Measurements from ENCODE around the gene PPP1R12A. TPM values are rescaled to one million over a fixed set of nuclear protein-coding genes. Genes with fewer than 3 reads are reported as not detected.

The PPP1R12A gene
- total RNA-seq, 1 experiment from 2014 or later: 52.0 TPM

DNA sequence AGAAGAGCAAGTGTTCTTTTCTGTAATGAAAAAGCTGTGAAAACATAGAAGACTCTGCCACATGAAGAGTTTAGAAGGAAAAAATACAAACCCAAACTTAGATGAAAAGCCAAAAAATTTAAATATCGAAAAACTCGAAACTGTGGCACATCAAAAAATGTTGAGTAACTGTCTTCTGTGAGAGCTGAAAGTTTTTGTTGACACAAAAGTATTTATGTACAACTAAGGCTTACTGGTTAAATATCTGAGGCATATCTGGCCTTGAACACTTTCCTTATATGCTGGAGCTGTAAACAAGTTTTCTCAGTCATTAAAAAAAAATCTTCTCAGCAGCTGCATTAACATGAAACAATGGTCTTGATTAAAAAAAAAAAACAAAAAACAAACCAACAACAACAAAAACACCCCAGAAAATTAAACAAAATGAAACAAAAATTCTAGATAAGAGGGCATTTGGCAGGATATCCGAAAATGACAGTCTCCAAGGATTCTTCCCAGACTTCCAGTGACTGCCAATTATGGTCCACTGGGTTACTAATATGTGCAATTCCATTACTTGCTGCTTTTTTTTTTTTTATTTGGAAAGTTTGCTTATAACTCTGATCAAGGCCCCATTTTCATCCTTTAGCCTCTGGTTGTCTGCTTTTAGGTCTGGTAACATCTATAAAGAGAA is 159.4 kb downstream of the PPP1R12A start:
- no peaks in the 10 kb centered on the region for H3K9me2 ChIP-seq (ENCODE audit: insufficient read depth)
- no peaks in the 10 kb centered on the region for H3K79me2 ChIP-seq (ENCODE audit: insufficient read depth, low read length)
- no peak overlapping the region for H3K9ac ChIP-seq (ENCODE audit: low read length)
- intact Hi-C loops (cut with micrococcal nuclease): no loop called here
- 0 out of 2 replicates have a peak, but pooled peaks cover 5% of the 10 kb centered on the region for H4K20me1 ChIP-seq (ENCODE audit: insufficient read depth)
- H3K4me2 ChIP-seq (ENCODE audit: low read length): no peak overlapping the region
- POLR2A ChIA-PET: no interaction called here
- no peak overlapping the region for H3K27ac ChIP-seq (ENCODE audit: low read depth, low read length)
- H2AFZ ChIP-seq (ENCODE audit: low read depth, low read length, poor library complexity, severe bottlenecking): no peak overlapping the region
- ATAC-seq: no peak
- RAD21 ChIA-PET (ENCODE audit: low non-redundant PET in 1 of 2, low total read pairs in 2 of 2, uncharacterized antibody in 2 of 2, unreplicated experiment in 2 of 2): interaction anchor here in 1 of 2 experiments (0.7 kb wide), 1 partner anchor 12 kb away, joined by 3 read pairs; no protein-coding TSS in a partner anchor
- no TSS peak for BruUV-seq (replicated peaks)
- CTCF ChIA-PET: no interaction called here
- no peaks in the 10 kb centered on the region for H3K9me3 ChIP-seq (ENCODE audit: control insufficient read depth in 1 of 2, insufficient read depth in 1 of 2, low read depth in 1 of 2, low read length in 2 of 2)
- H3K4me1 ChIP-seq (ENCODE audit: control insufficient read depth in 1 of 2, insufficient read depth in 2 of 2, low read length in 2 of 2): peaks cover 4 to 8% of the 10 kb centered on the region in 2 experiments; a peak in 2 of 4 replicates
- no peaks in the 10 kb centered on the region for H3K27me3 ChIP-seq (ENCODE audit: insufficient read depth, low read length)
- H3K4me3 ChIP-seq (replicated peaks in 1 of 2; ENCODE audit: low read depth in 1 of 2, low read length in 2 of 2): no peak overlapping the region
- no peak for DNase-seq (ENCODE audit: low read depth, low spot score)
- H3K36me3 ChIP-seq (ENCODE audit: control insufficient read depth in 1 of 2, insufficient read depth in 2 of 2, low read length in 2 of 2): no peaks in the 10 kb centered on the region
- TF ChIP-seq, protein P1, sequence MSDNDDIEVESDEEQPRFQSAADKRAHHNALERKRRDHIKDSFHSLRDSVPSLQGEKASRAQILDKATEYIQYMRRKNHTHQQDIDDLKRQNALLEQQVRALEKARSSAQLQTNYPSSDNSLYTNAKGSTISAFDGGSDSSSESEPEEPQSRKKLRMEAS (IDR thresholded peaks at IDR 0.05): no peak
- no peak for TF ChIP-seq SIN3A (IDR thresholded peaks at IDR 0.05; ENCODE audit: low read depth)

DNA sequence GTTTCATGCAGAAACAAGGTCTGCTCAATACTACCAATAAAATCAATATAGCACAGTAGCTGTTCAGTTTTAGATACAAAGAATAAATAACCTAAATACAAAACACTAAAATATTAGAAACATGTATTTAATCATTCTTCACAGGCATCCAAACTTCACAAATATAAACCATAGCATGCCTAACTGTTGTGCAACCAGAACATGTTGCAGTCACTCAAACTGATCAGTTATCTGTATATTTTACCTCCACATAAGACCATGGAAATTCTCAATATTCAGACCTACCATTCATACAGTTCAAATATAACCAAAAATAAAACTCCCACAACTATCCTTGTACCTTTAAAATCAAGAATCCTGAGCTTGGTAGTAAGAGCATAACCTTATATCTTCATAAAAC is 161.0 kb downstream of the PPP1R12A start:
- Histone ChIP-seq H3K4me2 (ENCODE audit: low read length) (no peak overlapping the region), H3K79me2 (ENCODE audit: insufficient read depth, low read length) (no peaks in the 10 kb centered on the region), H3K9me3 (ENCODE audit: control insufficient read depth in 1 of 2, insufficient read depth in 1 of 2, low read depth in 1 of 2, low read length in 2 of 2) (no peaks in the 10 kb centered on the region), H3K27ac (ENCODE audit: low read depth, low read length) (no peak overlapping the region), H4K20me1 (ENCODE audit: insufficient read depth) (0 out of 2 replicates have a peak, but pooled peaks cover 5% of the 10 kb centered on the region), H3K36me3 (ENCODE audit: control insufficient read depth in 1 of 2, insufficient read depth in 2 of 2, low read length in 2 of 2) (no peaks in the 10 kb centered on the region), H3K4me1 (ENCODE audit: control insufficient read depth in 1 of 2, insufficient read depth in 2 of 2, low read length in 2 of 2) (peaks cover 4 to 8% of the 10 kb centered on the region in 2 experiments; a peak in 2 of 4 replicates), H3K9me2 (ENCODE audit: insufficient read depth) (no peaks in the 10 kb centered on the region), H2AFZ (ENCODE audit: low read depth, low read length, poor library complexity, severe bottlenecking) (no peak overlapping the region), H3K4me3 (replicated peaks in 1 of 2; ENCODE audit: low read depth in 1 of 2, low read length in 2 of 2) (no peak overlapping the region), H3K9ac (ENCODE audit: low read length) (no peak overlapping the region), H3K27me3 (ENCODE audit: insufficient read depth, low read length) (no peaks in the 10 kb centered on the region)
- no peak for ATAC-seq
- intact Hi-C loops (cut with micrococcal nuclease): no loop called here
- RAD21 ChIA-PET (ENCODE audit: low non-redundant PET in 1 of 2, low total read pairs in 2 of 2, uncharacterized antibody in 2 of 2, unreplicated experiment in 2 of 2): no interaction called here
- no peak for DNase-seq (ENCODE audit: low read depth, low spot score)
- BruUV-seq (replicated peaks): no TSS peak
- POLR2A ChIA-PET: no interaction called here
- CTCF ChIA-PET: no interaction called here
- TF ChIP-seq RAD21 (IDR thresholded peaks at IDR 0.05; ENCODE audit: low read depth) (no peak), SP1 (IDR thresholded peaks at IDR 0.05; ENCODE audit: low read depth) (no peak), ZFX (IDR thresholded peaks at IDR 0.05) (no peak), POLR2AphosphoS5 (IDR thresholded peaks at IDR 0.05; ENCODE audit: low read depth, low read length) (no peak), FOSL1 (IDR thresholded peaks at IDR 0.05; ENCODE audit: low read depth) (no peak)
- TF ChIP-seq, protein P2, sequence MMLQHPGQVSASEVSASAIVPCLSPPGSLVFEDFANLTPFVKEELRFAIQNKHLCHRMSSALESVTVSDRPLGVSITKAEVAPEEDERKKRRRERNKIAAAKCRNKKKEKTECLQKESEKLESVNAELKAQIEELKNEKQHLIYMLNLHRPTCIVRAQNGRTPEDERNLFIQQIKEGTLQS (IDR thresholded peaks at IDR 0.05): no peak
